Uterus (tissue), 2 donors: ENCODE data around the gene MBD3L5.

Experiments used
- CTCF ChIP-seq, 4 experiments: fragments of 200-600 bp in 2 of 4; fragments of 450-650 bp in 2 of 4; sonication (generic) in 2 of 4; IDR thresholded peaks; one replicate each; pipeline ENCODE4 v1.5.1; 2016 to 2019; ENCODE audit warnings: antibody characterized with exemption in 4 of 4, mild to moderate bottlenecking in 2 of 4, moderate library complexity in 1 of 4
- POLR2A ChIP-seq, 2 donors: fragments of 450-650 bp; IDR thresholded peaks; one replicate each; pipeline ENCODE4 v1.6.1; 2016; ENCODE audit warnings: antibody characterized with exemption in 2 of 2, mild to moderate bottlenecking in 1 of 2, moderate library complexity in 1 of 2

- TF ChIP-seq CTCF (IDR thresholded peaks at IDR 0.05) (no peak), POLR2A (IDR thresholded peaks at IDR 0.05) (no peak)
These were observed 35.3 kb upstream of the MBD3L5 start for GRCh38 chr19:6995054-6995453.
